ENCODE results near the gene TRAPPC3.

DNA sequence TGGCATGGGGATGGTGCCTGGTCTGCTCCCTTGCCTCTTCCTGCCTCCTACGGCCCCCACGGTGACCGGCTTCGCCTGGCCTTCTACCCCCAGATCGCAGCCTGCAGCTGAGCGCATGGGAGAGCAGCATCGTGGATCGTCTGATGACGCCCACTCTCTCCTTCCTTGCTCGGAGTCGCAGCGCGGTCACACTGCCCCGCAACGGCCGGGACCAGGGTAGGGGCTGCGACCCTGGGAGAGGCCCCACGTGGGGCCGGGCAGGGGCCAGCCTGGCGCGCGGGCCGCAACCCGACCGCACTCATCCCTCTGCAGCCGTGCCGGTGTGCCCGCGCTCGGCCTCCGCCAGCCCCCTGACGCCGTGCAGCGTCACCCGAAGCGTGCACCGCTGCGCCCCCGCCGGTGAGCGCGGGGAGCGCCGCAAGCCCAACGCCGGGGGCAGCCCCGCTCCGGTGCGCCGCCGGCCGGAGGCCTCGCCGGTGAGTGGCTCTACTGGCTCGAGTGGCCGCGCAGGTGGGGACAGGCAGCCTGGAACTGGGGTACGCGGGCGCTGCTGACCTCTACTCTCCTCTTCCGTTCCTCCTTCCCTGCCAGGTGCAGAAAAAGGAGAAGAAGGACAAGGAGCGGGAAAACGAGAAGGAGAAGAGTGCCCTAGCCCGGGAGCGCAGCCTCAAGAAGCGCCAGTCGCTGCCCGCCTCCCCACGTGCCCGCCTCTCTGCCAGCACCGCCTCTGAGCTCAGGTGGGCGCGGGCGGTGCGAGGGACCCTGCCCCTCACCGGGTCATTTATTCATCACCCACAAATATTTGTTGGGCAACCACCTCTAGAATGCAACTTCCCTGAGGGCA, 27.0 kb upstream of the TRAPPC3 start:
- TF ChIP-seq POLR2A (IDR thresholded peaks at IDR 0.05) (no peak), EP300 (IDR thresholded peaks at IDR 0.05) (no peak)
